Measurements from ENCODE around the gene MAP3K3.
A peak's percentile ranks its signal among the peaks of the same experiment; 100 is the strongest.
"Not testable (repeated sequence)": the region's sequence is repeated elsewhere in the genome, so short reads cannot be mapped to it uniquely, and the experiment has no call there.

MAP3K3 gene

GRCh38 chr17:63709110-63709509 lies 86.9 kb downstream of the MAP3K3 start:
- DNase-seq: no peak

- DNase-seq: no peak
Measured at GRCh38 chr17:63714550-63715277, 92.5 kb downstream of the MAP3K3 start.

- DNase-seq: no peak
Measured at GRCh38 chr17:63716426-63716825, 94.2 kb downstream of the MAP3K3 start.

GRCh38 chr17:63718988-63719387 lies 96.8 kb downstream of the MAP3K3 start:
- no peak for DNase-seq

GRCh38 chr17:63720194-63720593 lies 98.0 kb downstream of the MAP3K3 start:
- DNase-seq: not testable (repeated sequence)

GRCh38 chr17:63722403-63722802 lies 100.2 kb downstream of the MAP3K3 start:
- DNase-seq: no peak

GRCh38 chr17:63735691-63736090 lies 113.5 kb downstream of the MAP3K3 start:
- no peak for DNase-seq

- DNase-seq: no peak
Measured at GRCh38 chr17:63740464-63741142, 118.4 kb downstream of the MAP3K3 start.

GRCh38 chr17:63741143-63741407 lies 118.9 kb downstream of the MAP3K3 start:
- no peak for DNase-seq

- DNase-seq: peak; percentile 98 to 99 (median 99)
Measured at GRCh38 chr17:63741408-63742173, 119.4 kb downstream of the MAP3K3 start, which contains the start of gene STRADA. Gene STRADA, minus strand, starts transcription at chr17:63741799. Its CDS starts 13,430 bp downstream, at chr17:63728369.
